IMR-90 (cell line): ENCODE results near the gene GRID1.

Source experiments
- BHLHE40 ChIP-seq: fragments of 150-350 bp; IDR thresholded peaks from 2 replicates; pipeline ENCODE4 v1.6.1; 2016; ENCODE audit warnings: mild to moderate bottlenecking, low read depth, low read length
- CHD1 ChIP-seq: IDR thresholded peaks from 2 replicates; pipeline ENCODE4 v1.6.1; 2012; ENCODE audit warnings: low read depth, low read length, improper control_type of control experiment
- POLR2A ChIP-seq: IDR thresholded peaks from 2 replicates; pipeline ENCODE4 v1.6.1; 2012; ENCODE audit warnings: mild to moderate bottlenecking, low read depth, low read length
- RCOR1 ChIP-seq: IDR thresholded peaks from 2 replicates; pipeline ENCODE4 v1.6.1; 2012; ENCODE audit warnings: mild to moderate bottlenecking, low read length, improper control_type of control experiment; ENCODE audit not compliant: insufficient replicate concordance
- RFX5 ChIP-seq: IDR thresholded peaks from 2 replicates; pipeline ENCODE4 v1.8.0; 2012; ENCODE audit warnings: low read depth, mild to moderate bottlenecking, low read length, moderate library complexity
- SMC3 ChIP-seq: fragments of 150-350 bp; IDR thresholded peaks from 2 replicates; pipeline ENCODE4 v1.6.1; 2016; ENCODE audit warnings: low read depth, mild to moderate bottlenecking, antibody characterized with exemption, low read length, moderate library complexity
- TF ChIP-seq, protein P1 (sequence below): conservative IDR thresholded peaks from 2 replicates; pipeline ENCODE4 v1.5.1; 2012; ENCODE audit warnings: mild to moderate bottlenecking, low read depth, low read length, improper control_type of control experiment
- TF ChIP-seq, protein P2 (sequence below): fragments of 150-350 bp; IDR thresholded peaks from 2 replicates; pipeline ENCODE4 v1.6.1; 2017; ENCODE audit warnings: mild to moderate bottlenecking, antibody characterized with exemption, low read length, low read depth

DNA sequence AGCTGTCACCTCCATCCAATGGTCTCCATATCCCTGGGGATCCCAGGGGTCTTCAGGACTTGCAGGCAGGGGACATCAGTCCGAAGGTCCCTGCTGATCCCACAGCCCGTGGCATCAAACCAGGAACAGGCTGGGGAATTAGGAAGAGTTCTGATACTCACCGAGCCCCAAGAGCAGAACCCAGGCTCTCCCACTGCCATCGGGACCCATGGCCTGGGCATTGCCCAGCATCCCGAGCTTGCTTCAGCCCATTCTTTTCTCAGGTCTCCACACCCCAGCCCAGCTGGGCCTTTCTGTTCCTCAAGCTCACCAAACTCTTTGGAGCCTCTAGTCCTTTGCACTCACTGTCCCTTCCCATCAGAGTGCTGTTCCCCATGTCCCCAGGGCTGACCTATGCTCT is 280.9 kb downstream of the GRID1 start:
- TF ChIP-seq POLR2A (no peak), CHD1 (no peak), RCOR1 (no peak), RFX5 (no peak), SMC3 (no peak), BHLHE40 (no peak)
- TF ChIP-seq, protein P1, sequence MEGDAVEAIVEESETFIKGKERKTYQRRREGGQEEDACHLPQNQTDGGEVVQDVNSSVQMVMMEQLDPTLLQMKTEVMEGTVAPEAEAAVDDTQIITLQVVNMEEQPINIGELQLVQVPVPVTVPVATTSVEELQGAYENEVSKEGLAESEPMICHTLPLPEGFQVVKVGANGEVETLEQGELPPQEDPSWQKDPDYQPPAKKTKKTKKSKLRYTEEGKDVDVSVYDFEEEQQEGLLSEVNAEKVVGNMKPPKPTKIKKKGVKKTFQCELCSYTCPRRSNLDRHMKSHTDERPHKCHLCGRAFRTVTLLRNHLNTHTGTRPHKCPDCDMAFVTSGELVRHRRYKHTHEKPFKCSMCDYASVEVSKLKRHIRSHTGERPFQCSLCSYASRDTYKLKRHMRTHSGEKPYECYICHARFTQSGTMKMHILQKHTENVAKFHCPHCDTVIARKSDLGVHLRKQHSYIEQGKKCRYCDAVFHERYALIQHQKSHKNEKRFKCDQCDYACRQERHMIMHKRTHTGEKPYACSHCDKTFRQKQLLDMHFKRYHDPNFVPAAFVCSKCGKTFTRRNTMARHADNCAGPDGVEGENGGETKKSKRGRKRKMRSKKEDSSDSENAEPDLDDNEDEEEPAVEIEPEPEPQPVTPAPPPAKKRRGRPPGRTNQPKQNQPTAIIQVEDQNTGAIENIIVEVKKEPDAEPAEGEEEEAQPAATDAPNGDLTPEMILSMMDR = no peak
- TF ChIP-seq, protein P2, sequence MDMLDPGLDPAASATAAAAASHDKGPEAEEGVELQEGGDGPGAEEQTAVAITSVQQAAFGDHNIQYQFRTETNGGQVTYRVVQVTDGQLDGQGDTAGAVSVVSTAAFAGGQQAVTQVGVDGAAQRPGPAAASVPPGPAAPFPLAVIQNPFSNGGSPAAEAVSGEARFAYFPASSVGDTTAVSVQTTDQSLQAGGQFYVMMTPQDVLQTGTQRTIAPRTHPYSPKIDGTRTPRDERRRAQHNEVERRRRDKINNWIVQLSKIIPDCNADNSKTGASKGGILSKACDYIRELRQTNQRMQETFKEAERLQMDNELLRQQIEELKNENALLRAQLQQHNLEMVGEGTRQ = no peak
